Lung microvascular endothelial cell (primary cell): Measurements from ENCODE around the gene OTOL1. TPM values are rescaled to one million over a fixed set of nuclear protein-coding genes. Genes with fewer than 3 reads are reported as not detected.
A peak's percentile ranks its signal among the peaks of the same experiment; 100 is the strongest.
"Not testable (repeated sequence)": the region's sequence is repeated elsewhere in the genome, so short reads cannot be mapped to it uniquely, and the experiment has no call there.

Experiments
- DNase-seq, 2 donors: peaks; one replicate each; pipeline versions ENCODE4 v3.0.0 to v3.0.0-alpha.2; 2010; ENCODE audit warnings: low read depth in 2 of 2
- total RNA-seq: library from RNA; depleted of rRNA; stranded (reverse); fragments of >200 nt; gene quantifications from 2 replicates; pipeline ENCODE4 v1.2.1, GENCODE V29; 2014

OTOL1 gene
- not detected in 2 replicates for total RNA-seq

DNA sequence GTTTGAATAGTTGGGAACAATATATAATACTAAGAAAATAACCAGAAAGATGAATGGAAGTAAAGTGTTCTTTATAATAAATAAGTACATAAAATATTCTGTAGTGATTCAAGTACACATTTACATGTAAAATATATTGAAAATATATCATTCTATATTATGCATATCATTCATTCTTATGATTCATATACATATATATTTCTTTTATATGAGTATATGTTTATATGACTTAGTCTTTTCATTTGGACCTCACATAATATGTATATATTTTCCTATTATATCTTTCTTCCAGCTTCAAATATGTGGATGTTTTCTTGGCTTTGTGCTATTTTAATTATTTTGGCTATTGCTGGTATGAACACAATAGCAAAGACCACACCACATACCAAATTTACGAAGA is at the start of gene OTOL1:
TSS of gene OTOL1 (plus strand) at position 301 of the 400 bp plus-strand sequence. CDS start at position 301, 0 bp downstream.
- DNase-seq, result no peak

DNA sequence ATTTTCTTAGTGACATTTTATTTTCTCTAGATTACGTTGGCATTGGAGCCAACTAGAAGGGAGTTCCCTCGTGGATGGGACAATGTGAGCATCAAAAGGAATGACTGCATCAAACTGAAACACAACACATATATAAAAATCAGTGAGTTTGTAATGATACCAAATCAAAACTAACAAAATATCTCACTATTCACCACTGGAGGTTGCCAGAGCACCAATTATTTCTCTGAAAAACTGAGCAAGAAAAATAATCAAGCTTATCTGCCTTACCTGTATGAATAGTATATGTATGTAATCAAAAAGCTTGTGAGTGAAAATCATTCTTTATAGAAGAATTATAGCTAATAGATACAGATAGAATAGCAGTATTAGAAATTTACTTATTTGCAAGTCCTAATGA is 46.8 kb upstream of the OTOL1 start:
- DNase-seq, result no peak

DNA sequence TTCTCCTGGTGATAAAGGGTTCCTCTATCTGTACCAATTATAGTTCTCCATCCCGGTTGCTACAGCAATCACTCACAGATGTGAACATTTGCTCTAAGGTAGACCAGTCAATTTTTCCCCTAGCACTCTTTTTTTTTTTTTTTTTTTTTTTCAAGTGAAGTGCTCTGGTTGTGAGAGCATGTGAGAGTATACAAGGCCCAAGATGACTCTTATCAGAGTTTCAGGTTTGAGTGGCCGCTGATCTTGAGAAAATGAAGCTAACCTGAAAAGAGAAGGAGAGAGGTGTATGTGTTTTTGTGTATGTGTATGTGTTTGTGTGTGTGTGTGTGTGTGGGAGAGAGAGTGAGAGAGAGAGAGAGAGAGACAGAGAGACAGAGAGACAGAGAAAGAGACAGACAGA is 44.4 kb upstream of the OTOL1 start:
- no peak for DNase-seq

DNA sequence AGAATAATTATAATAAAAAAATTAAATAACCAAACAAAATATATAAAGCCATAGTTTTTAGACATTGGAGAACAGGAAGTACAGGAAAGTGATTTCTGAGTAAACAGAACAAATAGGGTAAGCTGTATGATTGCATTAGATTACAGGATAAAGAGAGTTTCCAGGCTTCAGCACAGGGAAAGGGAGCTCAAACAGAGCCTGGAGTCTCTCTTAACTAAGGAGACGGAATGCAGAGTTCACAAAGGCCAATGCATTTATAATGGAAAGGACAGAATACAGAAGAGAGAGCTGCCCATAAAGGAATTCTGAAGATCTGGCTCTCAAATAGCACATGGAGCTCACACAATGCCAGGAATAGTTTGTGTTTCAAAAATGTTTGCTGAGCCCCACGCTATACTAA is 42.0 kb upstream of the OTOL1 start:
- DNase-seq, result no peak

DNA sequence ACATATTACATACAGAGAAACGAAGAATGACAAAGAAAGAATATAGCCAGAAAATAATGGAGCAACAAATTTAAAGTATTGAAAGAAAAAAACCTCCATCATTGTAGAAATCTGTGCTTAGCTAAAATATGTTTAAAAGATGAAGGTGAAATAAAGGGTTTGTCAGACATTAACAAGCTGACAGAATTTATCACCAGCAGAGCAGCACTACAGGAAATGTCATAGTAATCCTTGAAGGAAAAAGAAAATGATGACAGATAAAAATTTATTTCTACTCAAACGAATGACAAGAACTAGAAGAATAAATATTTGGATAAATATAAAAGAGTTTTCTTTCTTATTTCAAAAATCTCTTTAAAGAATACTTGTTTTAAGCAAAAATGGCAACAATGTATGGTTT is 40.6 kb upstream of the OTOL1 start:
- DNase-seq, result no peak

DNA sequence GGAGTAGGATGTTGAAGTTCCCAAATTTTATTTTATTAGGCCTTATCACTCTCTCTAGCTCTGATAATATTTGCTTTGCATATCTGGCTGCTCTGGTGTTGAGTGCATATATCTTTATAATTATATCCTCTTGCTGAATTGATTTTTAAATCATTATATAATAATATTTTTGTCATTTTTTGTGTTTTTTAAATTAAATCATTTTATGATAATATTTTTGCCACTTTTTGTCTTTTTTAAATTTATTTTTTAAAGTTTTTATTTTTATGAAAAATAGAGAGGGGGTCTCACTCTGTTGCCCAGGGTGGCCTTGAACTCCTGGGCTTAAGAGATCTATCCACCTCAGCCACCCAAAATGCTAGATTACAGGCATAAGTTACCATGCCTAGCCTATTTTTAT is 34.5 kb upstream of the OTOL1 start:
- DNase-seq, result no peak

DNA sequence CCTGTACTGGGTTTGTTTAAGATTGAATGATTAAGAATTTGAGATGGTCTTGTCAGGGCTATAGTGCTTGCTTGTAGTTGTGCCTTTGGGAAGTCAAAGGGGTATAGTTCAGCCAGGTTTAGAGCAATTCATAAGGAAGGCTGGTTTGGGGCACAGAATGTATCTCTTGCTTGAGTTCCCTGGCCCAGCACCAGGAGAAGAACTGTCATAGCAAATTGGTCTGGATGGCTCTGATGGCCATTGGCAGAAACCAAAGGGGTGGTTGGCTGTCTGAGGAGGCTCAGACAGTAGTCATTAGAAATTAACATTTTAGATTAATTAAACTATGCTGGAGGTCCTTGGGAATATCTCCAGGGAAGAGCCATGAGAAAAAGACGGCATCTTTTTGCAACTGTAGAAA is 25.4 kb upstream of the OTOL1 start:
- no peak for DNase-seq

DNA sequence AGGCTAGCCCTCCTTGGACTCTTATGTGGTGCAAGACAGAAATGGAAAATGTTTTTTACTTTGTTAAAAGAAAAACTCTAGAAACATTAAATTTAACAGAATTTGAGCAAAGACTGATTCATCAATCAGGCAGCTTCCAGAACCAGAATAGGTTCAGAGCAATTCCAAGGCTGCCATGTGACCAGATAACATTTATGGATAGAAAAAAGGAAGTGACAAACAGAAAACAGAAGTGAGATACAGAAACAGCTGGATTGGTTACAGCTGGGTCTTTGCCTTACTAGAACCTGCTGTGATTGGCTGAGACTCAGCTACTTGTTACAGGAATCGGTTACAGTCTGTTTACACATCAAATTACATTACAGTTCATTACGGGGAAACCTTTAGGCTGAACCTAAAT is 22.5 kb upstream of the OTOL1 start:
- DNase-seq, result no peak

DNA sequence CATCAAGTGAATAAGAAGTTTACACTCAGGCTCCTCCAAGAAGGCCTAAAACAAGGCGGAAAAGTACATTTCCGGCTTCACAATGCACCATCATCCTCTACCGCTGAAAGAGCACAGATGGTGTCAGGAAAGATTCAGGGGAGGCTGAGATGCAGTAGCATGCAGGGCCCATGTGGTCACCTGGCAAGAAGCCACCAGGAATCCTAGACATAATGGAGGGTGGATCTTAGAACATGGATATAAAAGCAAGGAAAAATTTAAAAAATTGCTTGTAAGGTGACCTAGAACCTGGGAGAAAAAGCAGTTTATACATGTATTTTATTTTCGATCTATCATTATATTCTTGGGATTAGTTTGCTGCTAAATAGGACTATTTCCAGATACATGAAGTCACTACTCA is 21.9 kb upstream of the OTOL1 start:
- DNase-seq, result no peak

DNA sequence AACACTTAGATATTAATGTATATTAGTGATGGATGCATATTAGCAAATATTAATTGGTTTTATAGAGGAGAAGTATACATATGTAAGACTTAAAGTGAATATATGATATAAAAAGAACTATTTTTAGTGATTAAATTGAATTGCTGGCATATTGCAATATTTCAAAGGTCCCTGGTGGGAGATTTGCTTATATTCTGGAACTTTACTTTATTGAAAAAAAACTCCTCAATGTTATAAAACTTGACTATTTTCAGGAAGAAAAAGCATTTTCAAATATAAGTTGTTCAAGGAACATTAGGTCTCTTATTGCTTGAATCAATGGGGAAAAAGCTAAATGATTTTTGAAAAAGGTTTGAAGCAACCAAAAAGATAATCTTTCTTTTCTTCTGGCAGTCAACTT is 21.4 kb upstream of the OTOL1 start:
- no peak for DNase-seq

DNA sequence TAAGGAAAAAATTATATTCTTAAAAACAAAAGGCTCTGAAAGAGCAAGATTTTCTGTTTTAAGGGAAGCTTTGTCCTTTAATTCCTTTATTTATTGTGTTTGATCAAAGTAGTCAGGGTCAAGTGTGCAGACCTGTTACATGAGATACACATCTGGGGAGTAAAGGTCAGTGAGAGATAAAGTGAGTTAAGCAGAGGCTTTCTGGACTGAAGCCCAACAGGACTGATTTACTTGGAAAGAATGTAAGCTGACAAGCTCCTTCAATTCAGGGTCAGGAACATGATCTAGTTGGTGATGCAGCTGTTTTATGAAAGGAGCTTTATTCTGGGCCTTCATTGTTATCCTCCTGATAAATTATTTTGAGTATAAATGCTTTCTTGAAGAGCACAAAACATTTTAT is 20.7 kb upstream of the OTOL1 start:
- no peak for DNase-seq

DNA sequence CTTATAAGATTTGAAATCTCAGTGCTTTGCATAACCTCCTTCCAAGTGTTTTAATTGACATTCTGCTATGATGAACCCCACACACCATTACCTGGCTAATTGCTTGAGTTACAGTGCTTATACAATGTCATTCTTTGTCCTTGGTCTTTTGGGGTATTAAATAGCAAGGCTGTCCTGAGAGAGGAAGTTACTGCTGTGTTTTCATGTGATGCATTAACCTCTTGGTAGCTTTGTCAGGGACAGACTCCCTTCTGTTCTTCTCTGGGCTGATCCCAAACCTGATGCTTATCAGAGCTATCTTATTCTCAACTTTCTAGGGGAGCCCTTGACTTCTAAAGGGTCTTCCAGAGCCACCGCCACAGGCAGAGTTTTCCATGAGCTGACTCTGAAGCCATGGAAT is 12.4 kb upstream of the OTOL1 start:
- no peak for DNase-seq

DNA sequence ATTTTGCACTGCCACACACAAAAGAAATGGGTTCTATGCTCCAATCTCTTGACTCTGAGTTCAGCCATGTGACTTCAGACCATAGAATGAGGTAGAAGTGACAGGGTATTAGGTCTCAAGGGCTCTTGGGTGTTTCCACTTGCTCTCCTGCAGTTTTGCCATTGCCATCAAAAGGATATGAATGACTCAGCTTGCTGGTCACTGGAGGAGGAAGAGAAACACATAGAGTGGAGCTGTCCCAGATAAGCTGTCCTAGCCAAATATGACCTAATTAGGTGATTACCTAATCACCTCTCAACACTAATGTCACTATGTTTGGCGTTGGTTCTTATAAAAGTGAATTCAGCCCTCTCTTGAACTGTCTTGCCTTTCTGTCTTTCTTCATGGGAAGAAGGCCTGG is 8.3 kb upstream of the OTOL1 start:
- not testable (repeated sequence) for DNase-seq

DNA sequence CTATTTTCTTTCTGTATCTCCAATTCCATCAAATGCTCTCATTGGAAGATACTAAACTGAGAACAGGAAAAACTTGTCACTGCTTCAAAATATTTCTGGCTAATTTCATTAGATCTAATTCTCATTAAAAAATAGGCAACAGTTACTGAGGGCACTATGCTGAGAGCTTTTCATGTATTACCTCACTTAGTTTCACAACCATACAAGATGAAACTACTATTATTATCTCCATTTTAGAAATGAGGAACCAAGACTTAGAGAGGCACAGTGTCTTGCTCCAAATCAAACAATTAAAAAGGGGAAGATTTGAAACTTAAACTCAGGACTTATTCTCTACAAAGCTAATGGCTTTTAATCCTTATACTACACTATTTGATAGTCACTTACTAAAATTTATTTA is 7.2 kb upstream of the OTOL1 start:
- DNase-seq, result no peak

DNA sequence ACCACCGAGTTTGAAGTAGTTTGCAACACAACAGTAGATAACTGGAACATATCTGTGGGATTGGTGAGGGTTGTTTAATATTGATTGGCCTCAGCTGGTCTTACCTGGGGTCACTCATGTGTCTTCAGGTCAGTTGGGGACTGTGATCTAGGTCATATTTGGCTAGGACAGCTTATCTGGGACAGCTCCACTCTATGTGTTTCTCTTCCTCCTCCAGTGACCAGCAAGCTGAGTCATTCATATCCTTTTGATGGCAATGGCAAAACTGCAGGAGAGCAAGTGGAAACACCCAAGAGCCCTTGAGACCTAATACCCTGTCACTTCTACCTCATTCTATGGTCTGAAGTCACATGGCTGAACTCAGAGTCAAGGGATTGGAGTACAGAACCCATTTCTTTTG is 5.8 kb upstream of the OTOL1 start:
- DNase-seq, result not testable (repeated sequence)

DNA sequence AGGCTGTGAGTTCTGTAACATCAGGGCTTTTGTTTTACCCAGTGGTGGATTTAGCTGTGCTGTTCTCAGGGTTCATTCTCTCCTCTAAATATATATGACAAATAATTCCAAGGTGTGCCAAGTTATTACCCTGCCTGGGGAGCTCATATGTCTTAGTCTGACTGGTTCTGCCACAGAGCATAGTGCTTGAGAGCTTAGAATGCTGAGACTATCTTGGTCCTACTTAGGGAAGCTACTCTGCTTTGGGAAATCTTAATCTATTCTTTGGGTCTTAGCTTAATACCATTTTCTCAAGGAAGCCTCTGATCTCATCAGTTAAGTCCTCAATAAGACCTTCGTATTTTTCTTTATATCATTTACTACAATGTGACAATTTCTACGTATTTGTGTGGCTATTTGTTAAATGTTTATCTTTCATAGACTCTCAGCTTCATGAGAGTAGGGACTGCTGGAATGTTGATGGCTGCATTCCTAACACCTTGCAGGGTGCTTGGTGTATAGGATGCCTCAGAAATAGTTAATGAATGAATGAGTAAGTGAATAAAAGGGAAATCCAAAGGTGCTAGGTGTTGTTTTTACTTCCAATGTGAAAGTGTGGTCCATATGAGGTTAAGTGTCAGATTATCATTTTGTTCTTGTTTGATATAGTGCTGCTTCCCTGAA is 1.8 kb downstream of the OTOL1 start:
- no peak for DNase-seq

DNA sequence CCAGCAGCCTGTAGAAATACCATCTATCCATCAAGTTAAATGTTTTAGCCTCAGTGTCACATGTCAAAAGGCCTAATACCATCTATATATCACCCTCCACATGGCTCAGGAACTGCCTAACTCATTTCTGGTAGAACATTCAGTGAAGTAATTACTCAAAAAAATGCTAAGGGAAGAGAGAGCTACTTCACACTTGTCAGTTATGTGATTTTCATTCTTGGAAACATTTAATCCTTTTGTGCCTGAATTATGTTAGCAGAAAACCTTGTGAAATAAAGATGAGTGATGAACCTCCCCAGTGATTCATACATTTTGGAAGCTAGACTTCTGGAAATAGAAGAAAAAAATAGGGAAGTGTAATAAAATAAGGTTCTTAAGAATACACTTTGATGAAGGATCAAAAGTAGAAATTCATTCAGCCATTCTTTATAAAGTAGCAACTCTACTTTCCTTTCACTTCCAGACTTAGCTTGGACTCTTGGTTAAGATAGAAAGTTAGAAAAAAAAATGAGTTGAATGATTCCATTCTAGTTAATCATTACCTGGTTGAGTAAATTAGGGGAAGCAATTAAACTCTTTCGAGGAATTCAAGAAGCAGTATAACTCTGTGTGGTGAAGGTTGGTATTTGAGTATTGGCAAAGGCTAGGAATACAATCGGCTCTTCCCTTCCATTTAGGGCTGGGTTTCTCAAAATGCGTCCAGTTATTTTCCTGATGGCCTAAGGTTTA is 3.6 kb downstream of the OTOL1 start:
- no peak for DNase-seq

DNA sequence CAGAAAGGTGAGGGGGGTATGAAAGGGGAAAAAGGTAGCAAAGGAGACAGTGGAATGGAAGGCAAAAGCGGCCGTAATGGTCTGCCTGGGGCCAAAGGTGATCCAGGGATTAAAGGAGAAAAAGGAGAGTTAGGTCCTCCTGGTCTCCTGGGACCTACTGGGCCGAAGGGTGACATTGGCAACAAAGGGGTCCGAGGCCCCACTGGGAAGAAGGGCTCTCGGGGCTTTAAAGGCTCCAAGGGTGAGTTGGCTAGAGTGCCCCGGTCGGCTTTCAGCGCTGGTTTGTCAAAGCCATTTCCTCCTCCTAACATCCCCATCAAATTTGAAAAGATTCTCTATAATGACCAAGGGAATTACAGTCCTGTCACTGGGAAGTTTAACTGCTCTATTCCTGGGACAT is 6.7 kb downstream of the OTOL1 start:
- no peak for DNase-seq

DNA sequence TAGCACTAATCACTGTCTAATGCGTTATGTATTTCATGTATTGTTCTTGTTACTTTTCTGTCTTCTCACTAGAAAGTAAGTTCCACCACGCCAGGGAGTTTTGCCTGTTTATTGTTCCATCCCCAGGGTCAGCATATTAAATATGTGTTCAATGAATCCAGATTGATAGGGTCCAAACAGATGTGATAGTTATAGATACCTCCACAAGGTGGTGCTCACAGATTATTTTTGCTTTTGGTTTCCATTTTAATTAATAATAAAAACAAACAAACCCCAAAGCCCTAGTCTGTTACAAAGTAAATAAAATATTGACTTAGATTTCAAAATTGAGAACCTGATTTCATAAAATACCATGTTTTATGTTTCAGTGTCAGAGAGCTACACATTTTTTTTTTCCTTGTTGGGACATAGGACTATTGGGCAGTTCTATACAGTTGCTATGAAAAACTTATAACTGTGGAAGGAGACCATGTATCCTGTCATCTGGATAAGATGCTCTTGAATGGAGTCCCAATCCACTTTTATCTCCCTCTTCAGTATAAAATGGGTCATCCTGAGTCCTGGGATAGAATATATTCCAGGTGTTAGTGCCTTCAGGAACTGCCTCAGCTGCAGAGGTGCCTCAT is 12.4 kb downstream of the OTOL1 start:
- peak in 1 of 2 donors; percentile 2 for DNase-seq

DNA sequence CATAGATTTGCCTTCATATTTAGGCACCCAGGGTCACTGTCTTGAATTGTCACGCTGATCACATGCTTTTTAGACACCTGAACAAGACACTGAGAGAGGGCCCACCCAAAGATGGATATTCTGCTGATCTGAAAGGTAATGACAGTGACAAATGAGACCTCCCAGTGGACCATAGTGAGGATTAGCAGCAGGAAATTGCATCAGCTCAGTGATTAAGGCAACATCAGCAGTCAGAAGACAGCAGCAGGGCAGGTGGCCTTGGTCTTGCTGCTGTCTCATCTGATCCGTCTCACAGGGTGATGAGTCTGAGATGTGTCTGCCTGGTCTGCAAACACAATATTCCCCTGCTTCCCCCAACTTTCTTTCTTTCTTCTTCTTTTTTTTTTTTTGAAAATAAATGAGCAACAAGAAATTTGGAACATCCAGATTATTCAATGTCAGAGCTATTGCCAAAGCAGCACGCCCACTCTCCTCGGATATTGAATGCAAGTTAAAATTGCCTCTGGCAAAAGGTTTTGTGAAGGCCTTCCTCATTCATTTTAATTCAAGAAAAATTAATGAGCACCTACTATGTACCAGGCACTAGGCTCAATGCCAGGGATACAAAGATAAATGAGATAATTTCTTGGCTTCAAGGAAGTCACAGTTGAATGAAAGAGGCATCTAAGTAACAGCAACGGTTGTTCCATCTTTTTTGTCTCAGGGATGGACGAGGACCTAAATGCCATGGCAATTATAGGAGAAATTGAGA is 14.1 kb downstream of the OTOL1 start:
- DNase-seq, result no peak

DNA sequence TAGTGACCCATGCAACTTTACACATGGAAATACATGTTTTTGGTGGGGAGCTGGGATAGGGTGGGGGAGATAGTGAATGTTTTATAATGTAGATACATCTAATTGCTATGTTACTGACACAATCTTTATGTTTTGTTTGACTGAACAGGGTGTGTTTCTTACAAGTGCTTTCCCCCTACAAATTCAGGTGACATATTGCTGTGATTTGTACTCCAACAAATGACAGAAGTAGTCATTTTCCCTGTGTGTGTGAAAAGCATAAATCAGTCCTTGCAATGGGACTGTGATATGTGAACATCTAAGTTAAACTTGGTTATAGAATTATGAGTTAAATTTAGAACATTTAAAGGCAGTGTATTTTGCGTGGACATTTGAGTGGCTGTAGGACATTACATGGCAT is 27.3 kb downstream of the OTOL1 start:
- no peak for DNase-seq

DNA sequence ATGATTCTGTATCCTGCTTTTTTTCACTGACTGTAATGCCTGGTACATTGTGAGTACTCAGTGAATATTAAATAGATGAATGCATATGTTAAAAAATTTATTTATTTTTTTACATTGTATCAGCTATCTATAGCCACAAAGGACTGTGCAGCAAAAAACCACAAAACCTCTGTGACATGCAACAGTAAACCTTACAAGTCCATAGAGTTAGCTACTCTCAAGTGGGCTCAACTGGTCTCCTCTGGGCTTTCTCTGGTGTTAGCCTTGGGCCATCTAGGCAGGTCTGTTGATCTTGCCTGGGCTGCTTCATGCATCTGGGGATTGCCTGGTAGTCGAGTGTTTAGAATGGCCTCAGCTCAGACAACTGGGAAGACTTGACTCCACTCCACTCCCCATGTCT is 35.3 kb downstream of the OTOL1 start:
- no peak for DNase-seq
